ENCODE results near the gene DLL4.

The DLL4 gene

DNA sequence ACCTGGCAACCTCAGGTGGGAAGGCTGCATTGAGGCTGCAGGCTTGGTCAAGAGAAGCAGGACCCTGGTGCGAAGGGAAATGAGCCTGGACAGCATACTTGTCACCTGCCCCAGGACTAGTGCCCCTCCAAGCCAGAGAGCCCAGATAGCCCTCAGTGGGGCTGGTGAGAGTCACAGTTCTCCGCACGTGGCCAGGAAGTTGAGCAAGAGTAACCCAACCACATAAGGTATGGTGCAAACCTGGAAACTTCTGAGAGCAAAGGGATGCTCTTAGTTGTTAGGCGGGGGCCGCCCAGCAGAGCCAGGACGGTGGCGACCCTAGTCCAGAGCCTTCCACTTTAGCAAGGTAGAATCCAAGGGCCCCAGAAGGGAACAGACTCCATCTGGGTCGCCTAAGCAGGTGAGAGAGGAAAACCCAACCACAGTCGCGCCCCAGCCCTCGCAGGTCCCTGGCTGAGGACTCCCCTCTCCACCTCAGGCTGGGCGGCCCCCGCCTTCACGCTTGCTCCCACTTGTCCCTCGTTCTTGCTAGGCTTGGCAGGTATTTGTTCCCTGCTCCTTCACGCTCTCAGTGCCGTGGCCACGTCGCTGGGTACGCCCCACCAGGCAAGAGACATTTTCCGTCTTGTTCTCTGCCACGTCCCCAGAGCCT, 36.0 kb upstream of the DLL4 start:
- peaks cover 5% of the 10 kb centered on the region for H3K79me1 ChIP-seq (replicated peaks; ENCODE audit: low read length, poor library complexity, severe bottlenecking)
- H3K9me3 ChIP-seq (ENCODE audit: control insufficient read depth, low read length) = no peaks in the 10 kb centered on the region
- WGBS = 87% methylated on average over 22 of the region's 22 CpGs
- H3K36me3 ChIP-seq (ENCODE audit: control insufficient read depth in 1 of 2, insufficient read depth in 2 of 2, low read depth in 1 of 2, low read length in 2 of 2) = peaks cover 11 to 22% of the 10 kb centered on the region in 2 experiments
- H2BK120ac ChIP-seq (ENCODE audit: low read depth, low read length) = no peak overlapping the region
- H2BK12ac ChIP-seq (ENCODE audit: low read length in 2 of 2) = peak overlapping the region in 1 of 2 experiments; percentile 97
- no peak for DNase-seq
- H3K27ac ChIP-seq (ENCODE audit: low read length, poor library complexity, severe bottlenecking) = no peak overlapping the region
- no peak overlapping the region for H3K23ac ChIP-seq (ENCODE audit: low read length in 2 of 2)
- H2AFZ ChIP-seq (ENCODE audit: low read depth, low read length) = peak overlapping the region; percentile 81
- no peak overlapping the region for H2BK15ac ChIP-seq (ENCODE audit: low read depth, poor library complexity, severe bottlenecking)
- peaks cover 0 to 6% of the 10 kb centered on the region in 2 experiments for H3K27me3 ChIP-seq (ENCODE audit: control insufficient read depth in 1 of 2, insufficient read depth in 1 of 2, low read length in 2 of 2)
- H2BK5ac ChIP-seq (ENCODE audit: low read depth, low read length, poor library complexity, severe bottlenecking) = no peak overlapping the region
- no peak overlapping the region for H2AK5ac ChIP-seq (ENCODE audit: low read length, severe bottlenecking)
- H3K9ac ChIP-seq (ENCODE audit: low read length) = peak overlapping the region; percentile 99
- peak overlapping the region; percentile 54 for H4K8ac ChIP-seq (ENCODE audit: low read length)
- H3K14ac ChIP-seq (ENCODE audit: low read length in 2 of 2) = no peak overlapping the region
- H3K4me2 ChIP-seq (ENCODE audit: low read length, poor library complexity, severe bottlenecking) = no peak overlapping the region
- peaks cover 12% of the 10 kb centered on the region for H3K4me1 ChIP-seq (ENCODE audit: control insufficient read depth, insufficient read depth, low read depth, low read length)
- peak overlapping the region in 1 of 2 experiments; percentile 92 for H3K4me3 ChIP-seq (ENCODE audit: insufficient read depth in 1 of 2, low read depth in 1 of 2, low read length in 2 of 2)
- no peak overlapping the region for H3K4ac ChIP-seq (ENCODE audit: low read depth in 1 of 2, low read length in 2 of 2)
- no peak overlapping the region for H3K18ac ChIP-seq (ENCODE audit: low read depth in 1 of 2, low read length in 2 of 2)
- peak overlapping the region; percentile 45 for H4K91ac ChIP-seq (ENCODE audit: low read length)

GRCh38 chr15:40893733-40894680, 35.1 kb upstream of the DLL4 start, which contains the start of gene VPS18:
VPS18 (plus strand) TSS chr15:40894450; CDS start chr15:40894769, 319 bp downstream.
- H2AK5ac ChIP-seq (ENCODE audit: low read length, severe bottlenecking) = peak within 1 kb of the TSS; percentile 3
- peaks cover 12% of the 10 kb centered on the region for H3K4me1 ChIP-seq (ENCODE audit: control insufficient read depth, insufficient read depth, low read depth, low read length)
- H3K23ac ChIP-seq (ENCODE audit: low read length in 2 of 2) = no peak within 1 kb of the TSS
- WGBS = 7% methylated on average over 55 of the region's 55 CpGs
- peak within 1 kb of the TSS in 1 of 2 experiments; percentile 94 for H3K14ac ChIP-seq (ENCODE audit: low read length in 2 of 2)
- DNase-seq = peak; percentile 96
- peak within 1 kb of the TSS; percentile 47 to 91 for H3K4ac ChIP-seq (ENCODE audit: low read depth in 1 of 2, low read length in 2 of 2)
- peak within 1 kb of the TSS; percentile 85 for H4K91ac ChIP-seq (ENCODE audit: low read length)
- H3K18ac ChIP-seq (ENCODE audit: low read depth in 1 of 2, low read length in 2 of 2) = peak within 1 kb of the TSS; percentile 75 to 94
- peak within 1 kb of the TSS; percentile 89 for H3K4me2 ChIP-seq (ENCODE audit: low read length, poor library complexity, severe bottlenecking)
- H3K9me3 ChIP-seq (ENCODE audit: control insufficient read depth, low read length) = no peaks in the 10 kb centered on the region
- peak within 1 kb of the TSS in 1 of 2 experiments; percentile 97 for H2BK12ac ChIP-seq (ENCODE audit: low read length in 2 of 2)
- H3K9ac ChIP-seq (ENCODE audit: low read length) = peak within 1 kb of the TSS; percentile 99
- H3K36me3 ChIP-seq (ENCODE audit: control insufficient read depth in 1 of 2, insufficient read depth in 2 of 2, low read depth in 1 of 2, low read length in 2 of 2) = peaks cover 15 to 30% of the 10 kb centered on the region in 2 experiments
- peaks cover 0 to 6% of the 10 kb centered on the region in 2 experiments for H3K27me3 ChIP-seq (ENCODE audit: control insufficient read depth in 1 of 2, insufficient read depth in 1 of 2, low read length in 2 of 2)
- H2BK15ac ChIP-seq (ENCODE audit: low read depth, poor library complexity, severe bottlenecking) = peak within 1 kb of the TSS; percentile 64
- H2AFZ ChIP-seq (ENCODE audit: low read depth, low read length) = peak within 1 kb of the TSS; percentile 81
- H3K27ac ChIP-seq (ENCODE audit: low read length, poor library complexity, severe bottlenecking) = peak within 1 kb of the TSS; percentile 89
- H3K79me1 ChIP-seq (replicated peaks; ENCODE audit: low read length, poor library complexity, severe bottlenecking) = peaks cover 9% of the 10 kb centered on the region
- H2BK120ac ChIP-seq (ENCODE audit: low read depth, low read length) = peak within 1 kb of the TSS; percentile 39
- peak within 1 kb of the TSS; percentile 92 for H3K4me3 ChIP-seq (ENCODE audit: insufficient read depth in 1 of 2, low read depth in 1 of 2, low read length in 2 of 2)
- H4K8ac ChIP-seq (ENCODE audit: low read length) = peak within 1 kb of the TSS; percentile 96
- H2BK5ac ChIP-seq (ENCODE audit: low read depth, low read length, poor library complexity, severe bottlenecking) = peak within 1 kb of the TSS; percentile 60

- H2AFZ ChIP-seq (ENCODE audit: low read depth, low read length) = peak overlapping the region; percentile 72
- DNase-seq = peak; percentile 92
- H3K23ac ChIP-seq (ENCODE audit: low read length in 2 of 2) = no peak overlapping the region
- H3K27me3 ChIP-seq (ENCODE audit: control insufficient read depth in 1 of 2, insufficient read depth in 1 of 2, low read length in 2 of 2) = peaks cover 0 to 6% of the 10 kb centered on the region in 2 experiments
- peak overlapping the region; percentile 64 for H3K4me2 ChIP-seq (ENCODE audit: low read length, poor library complexity, severe bottlenecking)
- H2BK5ac ChIP-seq (ENCODE audit: low read depth, low read length, poor library complexity, severe bottlenecking) = peak overlapping the region; percentile 60
- peaks cover 16% of the 10 kb centered on the region for H3K79me1 ChIP-seq (replicated peaks; ENCODE audit: low read length, poor library complexity, severe bottlenecking)
- H3K4me3 ChIP-seq (ENCODE audit: insufficient read depth in 1 of 2, low read depth in 1 of 2, low read length in 2 of 2) = peak overlapping the region; percentile 92
- peak overlapping the region; percentile 36 to 91 for H3K4ac ChIP-seq (ENCODE audit: low read depth in 1 of 2, low read length in 2 of 2)
- peak overlapping the region; percentile 3 for H2AK5ac ChIP-seq (ENCODE audit: low read length, severe bottlenecking)
- no peaks in the 10 kb centered on the region for H3K9me3 ChIP-seq (ENCODE audit: control insufficient read depth, low read length)
- peak overlapping the region; percentile 99 for H3K9ac ChIP-seq (ENCODE audit: low read length)
- WGBS = 2% methylated on average over 32 of the region's 33 CpGs
- H3K4me1 ChIP-seq (ENCODE audit: control insufficient read depth, insufficient read depth, low read depth, low read length) = peaks cover 12% of the 10 kb centered on the region
- H2BK12ac ChIP-seq (ENCODE audit: low read length in 2 of 2) = peak overlapping the region in 1 of 2 experiments; percentile 15
- H3K36me3 ChIP-seq (ENCODE audit: control insufficient read depth in 1 of 2, insufficient read depth in 2 of 2, low read depth in 1 of 2, low read length in 2 of 2) = peaks cover 23 to 39% of the 10 kb centered on the region in 2 experiments
- H4K8ac ChIP-seq (ENCODE audit: low read length) = peak overlapping the region; percentile 95
- peak overlapping the region; percentile 31 for H2BK15ac ChIP-seq (ENCODE audit: low read depth, poor library complexity, severe bottlenecking)
- H3K14ac ChIP-seq (ENCODE audit: low read length in 2 of 2) = peak overlapping the region in 1 of 2 experiments; percentile 94
- H3K18ac ChIP-seq (ENCODE audit: low read depth in 1 of 2, low read length in 2 of 2) = peak overlapping the region; percentile 4 to 94
- peak overlapping the region; percentile 89 for H3K27ac ChIP-seq (ENCODE audit: low read length, poor library complexity, severe bottlenecking)
- H2BK120ac ChIP-seq (ENCODE audit: low read depth, low read length) = no peak overlapping the region
- H4K91ac ChIP-seq (ENCODE audit: low read length) = peak overlapping the region; percentile 85
These were observed 34.3 kb upstream of the DLL4 start for GRCh38 chr15:40894681-40895448.
